ENCODE results near the gene PRICKLE2.

The PRICKLE2 gene, protein sequence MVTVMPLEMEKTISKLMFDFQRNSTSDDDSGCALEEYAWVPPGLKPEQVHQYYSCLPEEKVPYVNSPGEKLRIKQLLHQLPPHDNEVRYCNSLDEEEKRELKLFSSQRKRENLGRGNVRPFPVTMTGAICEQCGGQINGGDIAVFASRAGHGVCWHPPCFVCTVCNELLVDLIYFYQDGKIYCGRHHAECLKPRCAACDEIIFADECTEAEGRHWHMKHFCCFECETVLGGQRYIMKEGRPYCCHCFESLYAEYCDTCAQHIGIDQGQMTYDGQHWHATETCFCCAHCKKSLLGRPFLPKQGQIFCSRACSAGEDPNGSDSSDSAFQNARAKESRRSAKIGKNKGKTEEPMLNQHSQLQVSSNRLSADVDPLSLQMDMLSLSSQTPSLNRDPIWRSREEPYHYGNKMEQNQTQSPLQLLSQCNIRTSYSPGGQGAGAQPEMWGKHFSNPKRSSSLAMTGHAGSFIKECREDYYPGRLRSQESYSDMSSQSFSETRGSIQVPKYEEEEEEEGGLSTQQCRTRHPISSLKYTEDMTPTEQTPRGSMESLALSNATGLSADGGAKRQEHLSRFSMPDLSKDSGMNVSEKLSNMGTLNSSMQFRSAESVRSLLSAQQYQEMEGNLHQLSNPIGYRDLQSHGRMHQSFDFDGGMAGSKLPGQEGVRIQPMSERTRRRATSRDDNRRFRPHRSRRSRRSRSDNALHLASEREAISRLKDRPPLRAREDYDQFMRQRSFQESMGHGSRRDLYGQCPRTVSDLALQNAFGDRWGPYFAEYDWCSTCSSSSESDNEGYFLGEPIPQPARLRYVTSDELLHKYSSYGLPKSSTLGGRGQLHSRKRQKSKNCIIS

DNA sequence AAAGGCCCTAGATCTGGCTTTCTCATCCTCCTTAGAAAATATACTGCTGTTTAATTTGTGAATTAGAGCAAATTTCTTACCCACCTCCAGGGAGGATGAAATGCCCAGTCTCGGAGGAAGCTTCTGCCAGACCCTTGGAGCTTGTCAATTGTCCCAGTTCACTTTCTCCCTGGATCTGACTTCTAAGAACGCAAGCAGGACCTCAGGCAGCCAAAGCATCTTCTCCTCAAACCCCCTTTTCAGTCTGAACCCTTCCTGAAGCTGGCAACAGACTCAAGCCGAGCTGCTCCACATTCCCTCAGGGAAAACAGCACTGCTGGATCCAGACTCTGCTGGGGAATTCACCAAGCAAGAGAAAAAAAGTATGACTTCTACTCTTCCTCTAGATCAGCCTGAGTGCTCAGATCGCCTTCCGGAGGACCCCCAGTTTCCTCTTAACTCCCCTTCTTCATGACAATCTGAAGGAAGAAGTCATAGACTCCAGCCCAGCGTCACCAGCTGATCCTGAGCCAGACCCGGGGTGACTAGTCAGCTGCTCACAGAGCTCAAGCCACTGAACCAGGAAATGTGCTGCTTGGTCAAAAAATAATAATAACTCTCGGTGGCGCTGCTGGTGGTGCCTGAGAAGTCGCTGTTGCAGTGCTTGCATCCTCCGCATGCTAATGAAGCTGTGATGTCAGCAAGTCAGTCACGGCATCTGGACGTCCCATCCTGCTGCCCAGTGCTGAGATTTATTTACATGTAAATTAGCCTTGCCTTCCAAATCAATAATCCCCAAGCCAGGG lies at the start of gene PRICKLE2:
Gene PRICKLE2, minus strand, starts transcription at position 641 of the 785 bp plus-strand sequence. CDS start 26,539 bp downstream, outside the sequence.
- peak within 1 kb of the TSS; percentile 57 for H3K4me3 ChIP-seq (ENCODE audit: low read length)
- H3K4me1 ChIP-seq (ENCODE audit: control insufficient read depth, insufficient read depth, low read length): peaks cover 56% of the 10 kb centered on the region
- H3K27me3 ChIP-seq (ENCODE audit: control insufficient read depth, insufficient read depth, low read length): no peaks in the 10 kb centered on the region
- peak within 1 kb of the TSS; percentile 78 for H3K27ac ChIP-seq (ENCODE audit: low read depth, low read length)
- H3K36me3 ChIP-seq (ENCODE audit: control insufficient read depth, insufficient read depth, low read length): no peaks in the 10 kb centered on the region
- H3K9ac ChIP-seq (ENCODE audit: low read length): peak within 1 kb of the TSS; percentile 16

DNA sequence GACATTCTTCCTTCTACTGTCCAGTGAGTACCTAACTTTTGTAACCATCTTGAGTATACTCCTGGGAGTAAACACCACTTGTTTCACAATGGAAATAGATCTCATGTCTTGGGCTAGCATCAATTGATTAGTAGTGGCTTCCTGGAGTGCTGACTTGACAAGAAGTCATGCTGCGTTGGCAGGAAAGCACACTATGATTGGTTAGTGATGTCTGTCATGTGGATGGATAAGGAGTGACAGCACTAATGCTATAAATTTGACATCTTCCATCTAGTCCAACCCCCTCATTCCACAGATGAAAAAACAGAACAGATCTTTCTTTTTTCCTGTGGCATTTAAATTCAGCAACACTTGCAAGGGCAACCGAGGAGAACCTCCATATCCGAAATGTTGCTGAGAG lies 47.6 kb upstream of the PRICKLE2 start:
- Histone ChIP-seq H3K27ac (ENCODE audit: low read depth, low read length) (no peak overlapping the region), H3K9ac (ENCODE audit: low read length) (no peak overlapping the region), H3K4me1 (ENCODE audit: control insufficient read depth, insufficient read depth, low read length) (peaks cover 5% of the 10 kb centered on the region), H3K27me3 (ENCODE audit: control insufficient read depth, insufficient read depth, low read length) (no peaks in the 10 kb centered on the region), H3K4me3 (ENCODE audit: low read length) (no peak overlapping the region), H3K36me3 (ENCODE audit: control insufficient read depth, insufficient read depth, low read length) (no peaks in the 10 kb centered on the region)

DNA sequence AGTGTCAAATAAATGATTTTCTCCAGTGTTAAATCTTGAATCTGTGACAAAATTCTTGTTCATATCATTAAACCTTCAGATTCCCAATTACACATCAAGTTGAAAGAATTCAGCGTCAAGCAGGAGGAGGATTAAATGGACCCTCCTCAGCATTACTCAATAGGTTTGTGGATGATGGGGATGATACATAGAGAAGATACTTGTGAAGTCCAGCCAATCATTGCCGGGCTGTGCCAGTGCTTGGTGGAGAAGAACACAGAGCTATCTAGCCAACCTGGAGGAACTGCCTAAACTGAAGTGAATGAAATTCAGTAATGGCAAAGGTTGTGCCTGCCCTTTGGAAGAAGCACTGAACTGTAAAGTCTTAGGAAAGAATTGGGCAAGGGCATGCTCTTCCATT lies 47.0 kb upstream of the PRICKLE2 start:
- Histone ChIP-seq H3K4me3 (ENCODE audit: low read length) (no peak overlapping the region), H3K27ac (ENCODE audit: low read depth, low read length) (no peak overlapping the region), H3K36me3 (ENCODE audit: control insufficient read depth, insufficient read depth, low read length) (no peaks in the 10 kb centered on the region), H3K4me1 (ENCODE audit: control insufficient read depth, insufficient read depth, low read length) (peaks cover 5% of the 10 kb centered on the region), H3K27me3 (ENCODE audit: control insufficient read depth, insufficient read depth, low read length) (no peaks in the 10 kb centered on the region), H3K9ac (ENCODE audit: low read length) (no peak overlapping the region)

DNA sequence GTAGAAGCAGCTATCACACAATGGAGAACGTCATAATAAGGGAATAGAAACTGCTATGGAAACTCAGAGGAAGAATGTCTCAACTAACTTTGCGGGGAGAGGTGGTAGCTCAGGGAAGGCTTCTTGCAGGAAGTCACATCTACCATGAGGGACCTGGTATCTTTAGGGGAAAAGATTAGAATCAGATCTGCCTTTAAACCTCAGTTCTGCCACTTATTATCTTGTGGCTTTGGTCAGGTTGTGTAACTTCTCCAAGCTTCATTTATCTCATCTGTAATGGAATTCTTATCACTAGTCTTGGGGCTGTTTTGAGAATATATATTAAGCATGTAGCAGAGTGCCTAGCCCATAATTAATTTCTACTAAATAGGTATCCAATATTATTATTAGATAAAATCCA lies 46.4 kb upstream of the PRICKLE2 start:
- H3K27me3 ChIP-seq (ENCODE audit: control insufficient read depth, insufficient read depth, low read length): no peaks in the 10 kb centered on the region
- no peak overlapping the region for H3K4me3 ChIP-seq (ENCODE audit: low read length)
- peaks cover 5% of the 10 kb centered on the region for H3K4me1 ChIP-seq (ENCODE audit: control insufficient read depth, insufficient read depth, low read length)
- no peaks in the 10 kb centered on the region for H3K36me3 ChIP-seq (ENCODE audit: control insufficient read depth, insufficient read depth, low read length)
- no peak overlapping the region for H3K27ac ChIP-seq (ENCODE audit: low read depth, low read length)
- H3K9ac ChIP-seq (ENCODE audit: low read length): no peak overlapping the region

- Histone ChIP-seq H3K4me1 (ENCODE audit: control insufficient read depth, insufficient read depth, low read length) (peaks cover 5% of the 10 kb centered on the region), H3K27me3 (ENCODE audit: control insufficient read depth, insufficient read depth, low read length) (no peaks in the 10 kb centered on the region), H3K36me3 (ENCODE audit: control insufficient read depth, insufficient read depth, low read length) (no peaks in the 10 kb centered on the region), H3K4me3 (ENCODE audit: low read length) (no peak overlapping the region), H3K27ac (ENCODE audit: low read depth, low read length) (no peak overlapping the region), H3K9ac (ENCODE audit: low read length) (no peak overlapping the region)
Observed at GRCh38 chr3:64270866-64271260, 45.6 kb upstream of the PRICKLE2 start.

- Histone ChIP-seq H3K36me3 (ENCODE audit: control insufficient read depth, insufficient read depth, low read length) (no peaks in the 10 kb centered on the region), H3K27ac (ENCODE audit: low read depth, low read length) (no peak overlapping the region)
Observed at GRCh38 chr3:64270142-64270865, 45.0 kb upstream of the PRICKLE2 start.

DNA sequence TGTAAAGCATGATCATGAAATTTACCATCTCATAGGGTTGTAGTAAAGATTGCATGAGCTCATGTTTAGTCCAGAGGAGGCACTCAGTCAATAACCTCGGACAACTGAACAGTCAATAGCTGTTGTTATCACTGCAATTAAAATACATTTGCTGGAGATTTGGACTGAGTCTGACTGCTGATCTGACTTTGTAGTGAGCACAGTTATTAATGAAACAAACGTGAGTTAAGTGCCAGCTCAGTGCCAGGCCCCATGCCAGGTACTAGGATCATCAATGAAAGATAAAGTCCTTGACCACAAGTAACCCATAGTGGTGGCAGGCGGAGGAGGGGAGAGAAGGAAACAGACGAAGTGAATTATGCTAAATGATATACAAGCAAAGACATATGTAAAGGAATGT lies 43.7 kb upstream of the PRICKLE2 start:
- Histone ChIP-seq H3K27me3 (ENCODE audit: control insufficient read depth, insufficient read depth, low read length) (no peaks in the 10 kb centered on the region), H3K9ac (ENCODE audit: low read length) (no peak overlapping the region), H3K36me3 (ENCODE audit: control insufficient read depth, insufficient read depth, low read length) (no peaks in the 10 kb centered on the region), H3K4me3 (ENCODE audit: low read length) (no peak overlapping the region), H3K4me1 (ENCODE audit: control insufficient read depth, insufficient read depth, low read length) (peaks cover 13% of the 10 kb centered on the region), H3K27ac (ENCODE audit: low read depth, low read length) (no peak overlapping the region)

More at GRCh38 chr3:64270142-64270865, 45.0 kb upstream of the PRICKLE2 start:
- no peak overlapping the region for H3K4me3 ChIP-seq (ENCODE audit: low read length)
- H3K27me3 ChIP-seq (ENCODE audit: control insufficient read depth, insufficient read depth, low read length): no peaks in the 10 kb centered on the region
- H3K9ac ChIP-seq (ENCODE audit: low read length): no peak overlapping the region
- H3K4me1 ChIP-seq (ENCODE audit: control insufficient read depth, insufficient read depth, low read length): peaks cover 5% of the 10 kb centered on the region

- H3K9ac ChIP-seq (ENCODE audit: low read length): peak overlapping the region; percentile 46
- no peaks in the 10 kb centered on the region for H3K27me3 ChIP-seq (ENCODE audit: control insufficient read depth, insufficient read depth, low read length)
- H3K27ac ChIP-seq (ENCODE audit: low read depth, low read length): peak overlapping the region; percentile 94
- H3K36me3 ChIP-seq (ENCODE audit: control insufficient read depth, insufficient read depth, low read length): no peaks in the 10 kb centered on the region
- peaks cover 21% of the 10 kb centered on the region for H3K4me1 ChIP-seq (ENCODE audit: control insufficient read depth, insufficient read depth, low read length)
- peak overlapping the region; percentile 77 for H3K4me3 ChIP-seq (ENCODE audit: low read length)
Observed at GRCh38 chr3:64267721-64268604, 42.7 kb upstream of the PRICKLE2 start.

DNA sequence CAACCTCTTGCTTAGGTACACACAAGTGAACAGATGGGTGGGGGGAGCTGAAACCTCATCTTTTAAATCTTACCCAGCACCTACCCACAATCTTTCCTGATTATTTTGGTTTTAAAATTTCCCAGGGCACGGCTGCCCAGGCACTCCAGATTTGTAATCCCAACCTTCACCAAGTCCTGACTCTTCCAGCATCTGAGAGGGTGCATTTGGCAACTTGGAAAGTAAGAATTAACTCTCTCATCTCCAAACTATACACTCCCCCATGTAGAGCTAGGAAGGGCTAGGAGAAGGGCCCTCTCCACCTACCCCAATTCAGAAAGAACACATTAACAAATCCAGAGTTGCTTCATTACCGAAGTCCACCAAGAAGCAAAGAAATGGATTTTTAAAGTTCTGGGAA lies 41.7 kb upstream of the PRICKLE2 start:
- Histone ChIP-seq H3K27ac (ENCODE audit: low read depth, low read length) (peak overlapping the region; percentile 94), H3K4me1 (ENCODE audit: control insufficient read depth, insufficient read depth, low read length) (peaks cover 29% of the 10 kb centered on the region), H3K4me3 (ENCODE audit: low read length) (peak overlapping the region; percentile 77)

DNA sequence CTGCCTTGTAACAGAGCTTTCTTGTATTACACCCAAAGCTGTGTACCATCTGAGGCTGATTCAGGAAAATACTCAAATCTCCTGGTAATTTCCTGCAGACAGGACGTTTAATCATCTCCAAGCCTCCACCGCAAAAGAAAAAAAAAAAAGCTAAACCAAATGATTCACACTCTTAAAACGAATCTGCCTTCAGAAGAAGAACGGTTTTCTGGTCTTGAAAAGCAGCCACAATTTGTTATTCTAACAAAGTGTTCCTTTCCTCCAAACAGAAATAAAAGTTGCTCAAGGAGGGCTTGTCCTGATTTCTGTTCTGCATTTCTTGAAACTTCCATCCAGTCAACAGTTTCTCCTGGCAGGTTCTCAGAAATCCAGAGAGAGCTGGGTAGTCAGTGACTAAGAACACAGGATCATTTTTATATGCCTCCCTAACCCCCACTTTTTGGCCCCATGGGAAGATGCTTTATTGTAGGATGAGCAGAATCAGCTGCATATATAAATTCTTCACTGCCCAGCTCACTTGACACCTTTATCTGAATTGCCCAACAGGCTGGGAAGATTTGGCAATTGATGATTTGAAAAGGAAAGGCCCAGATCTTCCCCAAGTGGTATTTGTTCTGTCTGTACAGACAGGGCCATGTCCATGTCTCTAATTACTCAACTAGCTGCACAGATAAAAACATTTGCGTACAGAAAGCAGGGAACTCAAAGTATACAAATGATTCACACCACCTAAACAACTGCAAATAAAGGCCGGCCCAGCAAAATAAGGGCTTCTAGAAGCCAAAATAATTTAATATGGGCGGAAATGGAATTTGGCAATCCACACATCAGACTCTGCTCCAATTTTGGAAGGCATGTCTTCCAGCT lies 41.0 kb upstream of the PRICKLE2 start:
- no peaks in the 10 kb centered on the region for H3K36me3 ChIP-seq (ENCODE audit: control insufficient read depth, insufficient read depth, low read length)
- no peaks in the 10 kb centered on the region for H3K27me3 ChIP-seq (ENCODE audit: control insufficient read depth, insufficient read depth, low read length)
- H3K4me3 ChIP-seq (ENCODE audit: low read length): peak overlapping the region; percentile 77
- peaks cover 34% of the 10 kb centered on the region for H3K4me1 ChIP-seq (ENCODE audit: control insufficient read depth, insufficient read depth, low read length)
- H3K27ac ChIP-seq (ENCODE audit: low read depth, low read length): peak overlapping the region; percentile 94
- no peak overlapping the region for H3K9ac ChIP-seq (ENCODE audit: low read length)

More for the DNA sequence above, 41.7 kb upstream of the PRICKLE2 start:
- Histone ChIP-seq H3K27me3 (ENCODE audit: control insufficient read depth, insufficient read depth, low read length) (no peaks in the 10 kb centered on the region), H3K36me3 (ENCODE audit: control insufficient read depth, insufficient read depth, low read length) (no peaks in the 10 kb centered on the region), H3K9ac (ENCODE audit: low read length) (peak overlapping the region; percentile 46)
